ENCODE data around the gene GLYATL1. TPM values are rescaled to one million over a fixed set of nuclear protein-coding genes. Genes with fewer than 3 reads are reported as not detected.

GLYATL1 gene
- total RNA-seq, 4 donors from 2014 or later = 2.4 to 3.6 TPM; not detected in 2

- no peaks in the 10 kb centered on the region for H3K4me1 ChIP-seq
- no peaks in the 10 kb centered on the region for H3K27me3 ChIP-seq
- H3K36me3 ChIP-seq = no peaks in the 10 kb centered on the region
- no peak overlapping the region for H3K27ac ChIP-seq
- peaks cover 0 to 7% (median 0%) of the 10 kb centered on the region in 4 donors for H3K9me3 ChIP-seq
- TF ChIP-seq, protein P1, sequence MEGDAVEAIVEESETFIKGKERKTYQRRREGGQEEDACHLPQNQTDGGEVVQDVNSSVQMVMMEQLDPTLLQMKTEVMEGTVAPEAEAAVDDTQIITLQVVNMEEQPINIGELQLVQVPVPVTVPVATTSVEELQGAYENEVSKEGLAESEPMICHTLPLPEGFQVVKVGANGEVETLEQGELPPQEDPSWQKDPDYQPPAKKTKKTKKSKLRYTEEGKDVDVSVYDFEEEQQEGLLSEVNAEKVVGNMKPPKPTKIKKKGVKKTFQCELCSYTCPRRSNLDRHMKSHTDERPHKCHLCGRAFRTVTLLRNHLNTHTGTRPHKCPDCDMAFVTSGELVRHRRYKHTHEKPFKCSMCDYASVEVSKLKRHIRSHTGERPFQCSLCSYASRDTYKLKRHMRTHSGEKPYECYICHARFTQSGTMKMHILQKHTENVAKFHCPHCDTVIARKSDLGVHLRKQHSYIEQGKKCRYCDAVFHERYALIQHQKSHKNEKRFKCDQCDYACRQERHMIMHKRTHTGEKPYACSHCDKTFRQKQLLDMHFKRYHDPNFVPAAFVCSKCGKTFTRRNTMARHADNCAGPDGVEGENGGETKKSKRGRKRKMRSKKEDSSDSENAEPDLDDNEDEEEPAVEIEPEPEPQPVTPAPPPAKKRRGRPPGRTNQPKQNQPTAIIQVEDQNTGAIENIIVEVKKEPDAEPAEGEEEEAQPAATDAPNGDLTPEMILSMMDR (IDR thresholded peaks at IDR 0.05) = no peak
- TF ChIP-seq POLR2A (IDR thresholded peaks at IDR 0.05) = no peak
- no peak for DNase-seq
- H3K4me3 ChIP-seq = no peak overlapping the region
Observed at GRCh38 chr11:58968251-58968711, 29.0 kb downstream of the GLYATL1 start.

DNA sequence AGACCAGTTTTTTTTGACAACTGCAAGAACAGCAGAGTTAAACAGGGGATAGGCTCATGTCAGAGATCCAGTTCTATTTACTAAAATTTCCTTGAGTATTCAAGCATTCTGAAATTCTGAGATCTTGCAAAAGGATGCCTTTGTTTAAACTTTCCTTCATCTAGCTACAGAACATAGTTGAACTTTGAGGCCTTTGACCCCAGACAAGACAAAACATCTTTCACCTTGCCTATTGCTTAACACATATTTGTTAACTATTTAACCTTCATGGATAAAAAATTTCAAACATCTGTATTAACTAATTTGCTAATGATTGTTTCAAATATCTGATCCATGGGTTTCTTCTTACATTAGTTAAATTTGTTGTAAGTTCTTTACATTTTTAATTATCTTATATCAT lies 38.2 kb downstream of the GLYATL1 start:
- Histone ChIP-seq H3K36me3 (no peaks in the 10 kb centered on the region), H3K9me3 (peaks cover 0 to 4% (median 0%) of the 10 kb centered on the region in 4 donors), H3K4me1 (no peaks in the 10 kb centered on the region), H3K4me3 (no peak overlapping the region), H3K27ac (no peak overlapping the region), H3K27me3 (no peaks in the 10 kb centered on the region)
- no peak for TF ChIP-seq POLR2A (IDR thresholded peaks at IDR 0.05)
- TF ChIP-seq, protein P1 (IDR thresholded peaks at IDR 0.05) = no peak
- no peak for DNase-seq

- no peaks in the 10 kb centered on the region for H3K36me3 ChIP-seq
- H3K4me3 ChIP-seq = no peak overlapping the region
- no peak overlapping the region for H3K27ac ChIP-seq
- DNase-seq = no peak
- no peaks in the 10 kb centered on the region for H3K4me1 ChIP-seq
- H3K27me3 ChIP-seq = no peaks in the 10 kb centered on the region
- H3K9me3 ChIP-seq = no peaks in the 10 kb centered on the region
- TF ChIP-seq, protein P1 (IDR thresholded peaks at IDR 0.05) = no peak
- no peak for TF ChIP-seq POLR2A (IDR thresholded peaks at IDR 0.05)
Observed at GRCh38 chr11:58979222-58979621, 39.9 kb downstream of the GLYATL1 start.

- Histone ChIP-seq H3K4me1 (no peaks in the 10 kb centered on the region), H3K27me3 (no peaks in the 10 kb centered on the region), H3K36me3 (no peaks in the 10 kb centered on the region), H3K27ac (no peak overlapping the region), H3K9me3 (no peaks in the 10 kb centered on the region), H3K4me3 (no peak overlapping the region)
- DNase-seq = no peak
- no peak for TF ChIP-seq POLR2A (IDR thresholded peaks at IDR 0.05)
- TF ChIP-seq, protein P1 (IDR thresholded peaks at IDR 0.05) = no peak
Observed at GRCh38 chr11:58980159-58980843, 41.0 kb downstream of the GLYATL1 start.

GRCh38 chr11:58992489-58992888 lies 53.2 kb downstream of the GLYATL1 start:
- H3K27me3 ChIP-seq = no peaks in the 10 kb centered on the region
- no peaks in the 10 kb centered on the region for H3K36me3 ChIP-seq
- no peak overlapping the region for H3K4me3 ChIP-seq
- no peaks in the 10 kb centered on the region for H3K4me1 ChIP-seq
- no peaks in the 10 kb centered on the region for H3K9me3 ChIP-seq
- TF ChIP-seq, protein P1 (IDR thresholded peaks at IDR 0.05) = no peak
- TF ChIP-seq POLR2A (IDR thresholded peaks at IDR 0.05) = no peak
- DNase-seq = no peak
- H3K27ac ChIP-seq = no peak overlapping the region

Measured in Peyer's patch (tissue), 4 donors.